GM12875 (cell line): ENCODE results near the gene GCLC.

ENCODE experiments used
- H3K4me3 ChIP-seq: one replicate; pipeline ENCODE4 v1.5.1; 2011; ENCODE audit warnings: low read depth, low read length, control low read depth
- TF ChIP-seq, protein P1 (sequence below): IDR thresholded peaks from 2 replicates; pipeline ENCODE4 v1.5.1; 2011; ENCODE audit warnings: low read depth, mild to moderate bottlenecking, control low read depth, inconsistent platforms, low read length, moderate library complexity, borderline replicate concordance; ENCODE audit not compliant: insufficient read depth

The GCLC gene

DNA sequence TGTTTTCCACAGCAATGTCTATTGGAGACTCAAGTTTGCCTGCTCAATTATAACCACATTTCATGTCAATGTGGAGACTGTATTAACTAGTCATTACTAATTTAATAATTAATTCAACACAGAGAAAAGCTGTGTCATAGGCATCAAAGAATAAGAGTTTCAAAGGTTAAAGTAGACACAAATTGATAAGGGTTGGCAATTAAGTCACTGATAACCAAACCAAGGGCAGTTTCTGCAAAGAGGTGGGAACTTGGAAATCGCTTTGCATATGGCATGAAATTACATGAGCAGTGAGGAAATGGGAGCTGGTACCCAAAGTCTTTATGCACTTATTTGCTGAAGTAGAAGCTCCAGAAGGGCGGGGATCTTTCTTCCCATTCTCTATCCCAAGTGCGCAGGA, 34.2 kb downstream of the GCLC start:
- TF ChIP-seq, protein P1, sequence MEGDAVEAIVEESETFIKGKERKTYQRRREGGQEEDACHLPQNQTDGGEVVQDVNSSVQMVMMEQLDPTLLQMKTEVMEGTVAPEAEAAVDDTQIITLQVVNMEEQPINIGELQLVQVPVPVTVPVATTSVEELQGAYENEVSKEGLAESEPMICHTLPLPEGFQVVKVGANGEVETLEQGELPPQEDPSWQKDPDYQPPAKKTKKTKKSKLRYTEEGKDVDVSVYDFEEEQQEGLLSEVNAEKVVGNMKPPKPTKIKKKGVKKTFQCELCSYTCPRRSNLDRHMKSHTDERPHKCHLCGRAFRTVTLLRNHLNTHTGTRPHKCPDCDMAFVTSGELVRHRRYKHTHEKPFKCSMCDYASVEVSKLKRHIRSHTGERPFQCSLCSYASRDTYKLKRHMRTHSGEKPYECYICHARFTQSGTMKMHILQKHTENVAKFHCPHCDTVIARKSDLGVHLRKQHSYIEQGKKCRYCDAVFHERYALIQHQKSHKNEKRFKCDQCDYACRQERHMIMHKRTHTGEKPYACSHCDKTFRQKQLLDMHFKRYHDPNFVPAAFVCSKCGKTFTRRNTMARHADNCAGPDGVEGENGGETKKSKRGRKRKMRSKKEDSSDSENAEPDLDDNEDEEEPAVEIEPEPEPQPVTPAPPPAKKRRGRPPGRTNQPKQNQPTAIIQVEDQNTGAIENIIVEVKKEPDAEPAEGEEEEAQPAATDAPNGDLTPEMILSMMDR, result no peak
- H3K4me3 ChIP-seq, result no peak overlapping the region

DNA sequence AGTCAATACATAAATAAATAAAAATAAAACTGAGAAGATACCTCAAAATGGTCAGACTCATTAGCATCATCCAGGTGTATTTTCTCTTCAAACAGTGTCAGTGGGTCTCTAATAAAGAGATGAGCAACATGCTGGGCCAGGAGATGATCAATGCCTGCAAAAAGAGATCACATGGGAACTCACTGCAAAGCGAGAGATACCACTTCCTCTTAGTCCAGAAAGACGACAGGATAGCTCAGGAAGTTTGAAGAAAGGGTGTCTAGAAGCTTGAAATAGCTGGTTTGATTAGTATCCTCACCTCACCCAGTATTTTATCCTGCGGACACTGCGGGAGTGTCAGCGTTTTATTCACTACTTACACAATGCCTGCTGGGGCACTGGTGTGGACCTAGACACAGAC, 38.0 kb downstream of the GCLC start:
- H3K4me3 ChIP-seq, result no peak overlapping the region
- TF ChIP-seq, protein P1, result no peak

DNA sequence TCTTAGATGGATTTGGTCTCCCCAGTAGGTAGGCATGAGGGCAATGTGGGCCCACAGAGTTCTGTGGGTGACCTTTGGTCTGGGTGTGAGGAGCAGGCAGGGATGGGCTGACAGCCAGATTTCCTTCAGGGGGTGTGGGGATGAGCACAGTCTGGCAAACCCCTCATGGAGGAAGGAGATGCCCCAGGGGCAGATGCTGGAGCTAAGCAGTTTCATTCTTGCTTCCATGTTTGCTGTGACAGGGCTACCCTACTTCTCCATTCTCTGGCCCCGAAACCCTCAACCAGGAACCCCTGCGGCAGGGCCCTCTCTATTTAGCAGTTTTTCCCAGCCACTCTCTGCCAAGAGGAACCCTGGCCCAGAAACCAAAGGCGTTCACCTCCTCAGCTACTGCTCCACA, 40.4 kb downstream of the GCLC start:
- TF ChIP-seq, protein P1, result no peak
- no peak overlapping the region for H3K4me3 ChIP-seq

DNA sequence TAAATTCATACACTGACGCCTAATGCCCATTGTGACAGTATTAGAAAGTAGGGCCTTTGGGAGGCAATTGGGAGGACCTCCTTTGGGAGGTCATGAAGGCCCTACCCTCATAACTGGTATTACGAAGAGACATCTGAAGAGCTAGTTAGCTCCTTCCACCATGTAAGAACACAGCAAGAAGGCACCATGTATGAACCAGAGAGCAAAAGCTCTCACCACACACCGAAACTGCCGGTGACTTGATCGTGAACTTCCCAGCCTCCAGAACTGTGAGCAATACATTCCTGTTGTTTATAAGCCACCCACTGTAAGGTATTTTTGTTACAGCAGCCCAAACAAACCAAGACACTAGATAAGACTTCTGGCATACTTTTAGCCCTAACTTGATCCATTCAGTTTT, 41.8 kb downstream of the GCLC start:
- no peak overlapping the region for H3K4me3 ChIP-seq
- TF ChIP-seq, protein P1, result no peak

DNA sequence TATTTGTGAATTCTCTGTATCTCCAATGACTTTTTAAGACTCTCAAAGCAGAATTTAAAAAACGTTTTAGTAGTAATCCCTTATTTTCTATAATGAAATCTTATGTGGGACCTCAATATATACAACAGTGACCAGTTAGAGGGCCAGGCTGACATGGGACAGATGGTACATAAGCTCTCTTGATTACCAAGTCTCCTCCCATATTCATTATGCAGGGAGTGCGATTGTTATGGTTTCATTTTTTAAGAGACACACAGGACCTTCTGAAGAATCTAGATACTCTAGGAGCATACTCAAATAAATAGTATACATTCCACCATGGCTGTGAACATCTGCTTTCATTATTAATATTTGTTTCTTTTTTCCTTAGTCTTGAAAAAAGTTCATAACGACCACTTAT, 43.5 kb downstream of the GCLC start:
- TF ChIP-seq, protein P1, result no peak
- H3K4me3 ChIP-seq, result no peak overlapping the region

DNA sequence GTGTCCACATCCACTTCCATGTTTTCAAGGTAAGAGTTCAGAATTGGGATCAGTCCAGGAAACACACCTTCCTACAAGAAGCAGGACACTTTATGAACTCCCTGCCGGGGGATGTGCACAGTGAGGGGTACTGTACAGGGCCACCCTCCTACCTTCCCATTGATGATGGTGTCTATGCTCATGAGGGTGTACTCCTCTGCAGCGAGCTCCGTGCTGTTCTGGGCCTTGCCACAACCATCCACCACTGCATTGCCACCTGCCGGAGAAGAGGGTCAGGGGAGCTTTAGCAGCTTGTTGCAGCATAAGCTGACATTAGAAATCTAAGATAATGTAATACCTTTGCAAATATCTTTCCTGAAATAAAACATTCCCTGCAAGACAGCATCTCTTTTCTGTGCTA, 44.8 kb downstream of the GCLC start:
- no peak overlapping the region for H3K4me3 ChIP-seq
- TF ChIP-seq, protein P1, result no peak

DNA sequence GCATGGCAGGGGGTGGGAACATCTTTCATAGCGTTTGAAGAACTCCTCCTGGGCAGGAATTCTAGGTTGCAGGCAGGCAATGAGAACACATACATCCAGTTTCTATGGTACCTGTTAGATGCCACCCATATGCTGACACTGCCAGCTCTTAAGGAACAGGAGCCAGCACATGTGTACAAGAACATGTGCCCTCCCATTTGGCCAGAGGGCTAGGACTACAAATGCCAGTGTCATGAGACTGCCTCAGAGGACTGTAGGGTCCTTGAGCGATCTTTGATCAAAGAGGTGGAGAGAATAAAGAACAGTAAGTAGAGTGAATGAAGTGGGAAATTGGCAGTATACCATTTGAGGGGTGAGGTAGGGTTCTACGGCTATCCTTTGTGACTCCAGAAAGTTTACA, 45.8 kb downstream of the GCLC start:
- H3K4me3 ChIP-seq, result no peak overlapping the region
- TF ChIP-seq, protein P1, result no peak
